HCT116 (cell line): ENCODE measurements around the gene FAM98A. TPM values are rescaled to one million over a fixed set of nuclear protein-coding genes. Genes with fewer than 3 reads are reported as not detected.

Experiments used
- ATAC-seq: fragments of 200-7000 bp; cut with Tn5 transposase; 2 replicates; pipeline ENCODE4 v1.9.1; 2020; ENCODE audit warnings: mild to moderate bottlenecking, moderate library complexity
- BruUV-seq: library from RNA; stranded (reverse); fragments of 400-500 nt; replicated peaks from 2 replicates; lab custom pipeline; 2021; lab: Mats Ljungman, UMichigan
- CTCF ChIA-PET: fragments of 300-600 bp; sonication (Branson Sonifier 250); formaldehyde crosslinking; loops from one replicate; lab custom pipeline; 2021; ENCODE audit warnings: antibody characterized with exemption; lab: Charles Lee
- POLR2A ChIA-PET: fragments of 300-600, 350-600 bp; sonication (Branson Sonifier 250); formaldehyde crosslinking; loops from one replicate; lab custom pipeline; 2021; ENCODE audit warnings: antibody characterized with exemption; lab: Charles Lee
- RAD21 ChIA-PET, 2 experiments: fragments of 300-600 bp; sonication (Branson Sonifier 250); formaldehyde crosslinking; loops; one replicate each; lab custom pipeline; 2023; ENCODE audit warnings: low total read pairs in 2 of 2; ENCODE audit not compliant: uncharacterized antibody in 2 of 2, unreplicated experiment in 2 of 2, low non-redundant PET in 1 of 2; lab: Charles Lee
- DNase-seq: peaks from one replicate; pipeline ENCODE4 v3.0.0-alpha.2; 2010; ENCODE audit warnings: low read depth, low spot score
- H2AFZ ChIP-seq: fragments of 200-600 bp; shearing (Covaris generic), sonication (generic); 2 replicates; pipeline ENCODE4 v1.6.1; 2017; ENCODE audit warnings: low read depth, mixed run types, mixed read lengths, antibody characterized with exemption, low read length; ENCODE audit not compliant: poor library complexity, severe bottlenecking
- H3K27ac ChIP-seq: 2 replicates; pipeline ENCODE4 v1.5.1; 2012; ENCODE audit warnings: low read depth, low read length
- H3K27me3 ChIP-seq: fragments of 200-600 bp; sonication (generic); 2 replicates; pipeline ENCODE4 v1.6.1; 2016; ENCODE audit warnings: mixed run types, low read length, mixed read lengths; ENCODE audit not compliant: insufficient read depth
- H3K36me3 ChIP-seq, 2 experiments: fragments of 200-500 bp in 1 of 2; fragments of 200-600 bp in 1 of 2; sonication (Bioruptor generic) in 1 of 2; sonication (generic) in 1 of 2; 2 replicates each; pipeline versions ENCODE4 v1.5.1 to v1.6.1; 2014 to 2016; ENCODE audit warnings: low read length in 2 of 2, inconsistent platforms in 1 of 2, mixed read lengths in 1 of 2, mixed run types in 1 of 2; ENCODE audit not compliant: insufficient read depth in 2 of 2, control insufficient read depth in 1 of 2
- H3K4me1 ChIP-seq, 2 experiments: fragments of 200-600 bp in 1 of 2; sonication (generic) in 1 of 2; 2 replicates each; pipeline versions ENCODE4 v1.5.1 to v1.6.1; 2012 to 2017; ENCODE audit warnings: low read length in 2 of 2, inconsistent platforms in 1 of 2, mild to moderate bottlenecking in 1 of 2, mixed read lengths in 1 of 2, mixed run types in 1 of 2, moderate library complexity in 1 of 2; ENCODE audit not compliant: insufficient read depth in 2 of 2, control insufficient read depth in 1 of 2
- H3K4me2 ChIP-seq: fragments of 200-600 bp; sonication (generic); 2 replicates; pipeline ENCODE4 v1.6.1; 2017; ENCODE audit warnings: mixed run types, low read length, mixed read lengths
- H3K4me3 ChIP-seq, 2 experiments: fragments of 200-600 bp in 1 of 2; sonication (generic) in 1 of 2; replicated peaks in 1 of 2; 2 replicates each; pipeline ENCODE4 v1.5.1; 2011 to 2016; ENCODE audit warnings: low read length in 2 of 2, control low read depth in 1 of 2, low read depth in 1 of 2, mild to moderate bottlenecking in 1 of 2, mixed read lengths in 1 of 2, mixed run types in 1 of 2
- H3K79me2 ChIP-seq: fragments of 200-600 bp; sonication (generic); 2 replicates; pipeline ENCODE4 v1.6.1; 2017; ENCODE audit warnings: mild to moderate bottlenecking, mixed run types, low read length, moderate library complexity, mixed read lengths; ENCODE audit not compliant: insufficient read depth
- H3K9ac ChIP-seq: fragments of 200-600 bp; sonication (generic); 2 replicates; pipeline ENCODE4 v1.6.1; 2016; ENCODE audit warnings: low read length, mixed read lengths
- H3K9me2 ChIP-seq: fragments of 200-600 bp; sonication (generic), shearing (Covaris generic); 2 replicates; pipeline ENCODE4 v1.6.1; 2017; ENCODE audit warnings: mixed run types, mild to moderate bottlenecking, moderate library complexity; ENCODE audit not compliant: insufficient read depth
- H3K9me3 ChIP-seq, 2 experiments: fragments of 200-500 bp in 1 of 2; fragments of 200-600 bp in 1 of 2; sonication (Bioruptor generic) in 1 of 2; sonication (generic) in 1 of 2; 2 replicates each; pipeline ENCODE4 v1.6.1; 2014 to 2017; ENCODE audit warnings: low read length in 2 of 2, mixed read lengths in 2 of 2, inconsistent platforms in 1 of 2, low read depth in 1 of 2, mild to moderate bottlenecking in 1 of 2, mixed run types in 1 of 2, moderate library complexity in 1 of 2; ENCODE audit not compliant: control insufficient read depth in 1 of 2, insufficient read depth in 1 of 2
- H4K20me1 ChIP-seq: fragments of 200-600 bp; sonication (generic), shearing (Covaris generic); 2 replicates; pipeline ENCODE4 v1.6.1; 2017; ENCODE audit warnings: mixed run types, mild to moderate bottlenecking, moderate library complexity; ENCODE audit not compliant: insufficient read depth
- CBX3 ChIP-seq: IDR thresholded peaks from 2 replicates; pipeline ENCODE4 v1.6.1; 2012; ENCODE audit warnings: low read depth
- EGR1 ChIP-seq: IDR thresholded peaks from 2 replicates; pipeline ENCODE4 v1.6.1; 2012; ENCODE audit warnings: low read depth
- ELF1 ChIP-seq: IDR thresholded peaks from 2 replicates; pipeline ENCODE4 v1.6.1; 2012; ENCODE audit warnings: low read depth, borderline replicate concordance
- EZH2 ChIP-seq: fragments of 200-600 bp; sonication (generic); IDR thresholded peaks from 2 replicates; pipeline ENCODE4 v1.6.1; 2017; ENCODE audit warnings: antibody characterized with exemption, mixed run types
- EZH2phosphoT487 ChIP-seq: fragments of 200-600 bp; IDR thresholded peaks from 2 replicates; pipeline ENCODE4 v1.6.1; 2018; ENCODE audit warnings: antibody characterized with exemption, borderline replicate concordance
- FOSL1 ChIP-seq: IDR thresholded peaks from 2 replicates; pipeline ENCODE4 v1.6.1; 2012; ENCODE audit warnings: low read depth
- JUND ChIP-seq: IDR thresholded peaks from 2 replicates; pipeline ENCODE4 v1.6.1; 2012
- POLR2A ChIP-seq: IDR thresholded peaks from 2 replicates; pipeline ENCODE4 v1.7.0; 2011; ENCODE audit warnings: borderline replicate concordance; ENCODE audit not compliant: insufficient read depth, insufficient read length; ENCODE audit errors: extremely low read depth
- RAD21 ChIP-seq: IDR thresholded peaks from 2 replicates; pipeline ENCODE4 v1.6.1; 2012; ENCODE audit warnings: low read depth, mild to moderate bottlenecking
- SIN3A ChIP-seq: IDR thresholded peaks from 2 replicates; pipeline ENCODE4 v1.6.1; 2012; ENCODE audit warnings: low read depth
- SP1 ChIP-seq: IDR thresholded peaks from 2 replicates; pipeline ENCODE4 v1.6.1; 2012; ENCODE audit warnings: low read depth
- SRF ChIP-seq: IDR thresholded peaks from 2 replicates; pipeline ENCODE4 v1.6.1; 2012; ENCODE audit warnings: low read depth
- TCF7L2 ChIP-seq: IDR thresholded peaks from 2 replicates; pipeline ENCODE4 v1.7.0; 2011; ENCODE audit warnings: borderline replicate concordance, inconsistent platforms; ENCODE audit not compliant: insufficient read depth, insufficient read length; ENCODE audit errors: extremely low read depth
- ZFX ChIP-seq: fragments of 450-650 bp; IDR thresholded peaks from 2 replicates; pipeline ENCODE4 v1.6.1; 2017
- ZNF274 ChIP-seq: fragments of 200-500 bp; sonication (Bioruptor generic); IDR thresholded peaks from 2 replicates; pipeline ENCODE4 v1.6.1; 2014; ENCODE audit warnings: mild to moderate bottlenecking, low read depth, low read length, inconsistent platforms
- intact Hi-C: fragments of 100-400 bp; cut with micrococcal nuclease; formaldehyde crosslinking; loops from 2 replicates; pipeline ENCODE4 v1.10.0; 2022
- total RNA-seq: library from RNA; stranded (reverse); gene quantifications from one replicate; pipeline ENCODE4 v1.2.1, GENCODE V29; 2021; ENCODE audit not compliant: unreplicated experiment
- TF ChIP-seq, protein P1 (sequence below): IDR thresholded peaks from 2 replicates; pipeline ENCODE4 v1.6.1; 2012
- TF ChIP-seq, protein P2 (sequence below), 3 experiments: fragments of 200-600 bp in 1 of 3; sonication (generic) in 1 of 3; IDR thresholded peaks in 2 of 3; conservative IDR thresholded peaks in 1 of 3; 2 replicates each; pipeline ENCODE4 v1.5.1; 2012 to 2017; ENCODE audit warnings: low read depth in 2 of 3, low read length in 2 of 3, antibody characterized with exemption in 1 of 3, borderline replicate concordance in 1 of 3, control low read depth in 1 of 3, mild to moderate bottlenecking in 1 of 3, mixed read lengths in 1 of 3, mixed run types in 1 of 3, moderate library complexity in 1 of 3; ENCODE audit not compliant: insufficient read depth in 1 of 3
- TF ChIP-seq, protein P3 (sequence below): IDR thresholded peaks from 2 replicates; pipeline ENCODE4 v1.6.1; 2011; ENCODE audit warnings: mild to moderate bottlenecking, low read length, moderate library complexity; ENCODE audit not compliant: insufficient replicate concordance; ENCODE audit errors: extremely low read depth
- TF ChIP-seq, protein P4 (sequence below): IDR thresholded peaks from 2 replicates; pipeline ENCODE4 v1.6.1; 2012

Gene FAM98A
- total RNA-seq, 1 experiment from 2014 or later: 42.9 TPM

DNA sequence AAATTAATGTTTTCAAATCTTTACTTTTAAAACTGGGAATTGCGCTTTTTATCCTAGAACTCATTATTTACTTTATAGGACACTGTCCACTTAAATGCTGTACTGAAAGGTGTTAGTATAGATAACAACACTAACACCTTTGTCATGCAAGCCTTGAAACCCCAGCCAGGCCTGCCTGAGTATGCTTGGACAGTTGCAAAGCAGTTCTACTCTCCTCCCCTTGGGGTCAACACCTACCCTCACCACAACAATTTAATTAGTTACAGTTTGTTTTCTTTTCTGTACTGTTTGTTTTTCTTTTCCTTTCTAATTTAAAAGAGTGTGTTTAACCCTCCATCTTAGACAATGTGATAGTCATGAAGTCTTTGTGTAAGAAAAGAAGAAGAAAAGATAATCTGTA lies 18.9 kb upstream of the FAM98A start:
- CTCF ChIA-PET: no interaction called here
- intact Hi-C loops: no loop called here
- DNase-seq: no peak

DNA sequence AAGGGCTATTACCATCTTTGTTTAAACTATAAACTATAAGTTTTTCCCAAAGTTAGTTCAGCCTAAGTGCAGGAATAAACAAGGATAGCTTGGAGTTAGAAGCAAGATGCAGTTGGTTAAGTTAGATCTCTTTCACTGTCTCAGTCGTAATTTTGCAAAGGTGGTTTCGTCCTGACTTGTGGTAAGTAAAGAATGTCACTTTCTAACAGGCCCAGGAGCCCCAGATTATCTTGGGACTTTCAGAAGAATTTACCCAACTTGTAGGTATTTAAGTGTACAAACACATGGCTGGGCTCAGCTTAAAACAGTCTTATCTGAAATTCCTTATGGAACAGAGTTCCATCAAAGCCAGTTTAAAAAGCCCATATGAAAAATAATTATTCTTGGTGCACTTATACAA lies 18.3 kb upstream of the FAM98A start:
- no TSS peak for BruUV-seq
- DNase-seq (no peak), ATAC-seq (no peak)
- Histone ChIP-seq H3K9ac (no peak overlapping the region), H3K27ac (no peak overlapping the region), H3K27me3 (no peaks in the 10 kb centered on the region), H3K9me2 (no peaks in the 10 kb centered on the region), H3K36me3 (no peaks in the 10 kb centered on the region), H2AFZ (no peak overlapping the region), H4K20me1 (no peaks in the 10 kb centered on the region), H3K79me2 (no peaks in the 10 kb centered on the region), H3K4me3 (no peak overlapping the region), H3K4me2 (no peak overlapping the region), H3K9me3 (no peaks in the 10 kb centered on the region), H3K4me1 (no peaks in the 10 kb centered on the region)
- ChIA-PET POLR2A (no interaction called here), RAD21 (no interaction called here), CTCF (no interaction called here)
- intact Hi-C loops: no loop called here
- TF ChIP-seq, protein P1, sequence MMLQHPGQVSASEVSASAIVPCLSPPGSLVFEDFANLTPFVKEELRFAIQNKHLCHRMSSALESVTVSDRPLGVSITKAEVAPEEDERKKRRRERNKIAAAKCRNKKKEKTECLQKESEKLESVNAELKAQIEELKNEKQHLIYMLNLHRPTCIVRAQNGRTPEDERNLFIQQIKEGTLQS: no peak
- TF ChIP-seq, protein P2, sequence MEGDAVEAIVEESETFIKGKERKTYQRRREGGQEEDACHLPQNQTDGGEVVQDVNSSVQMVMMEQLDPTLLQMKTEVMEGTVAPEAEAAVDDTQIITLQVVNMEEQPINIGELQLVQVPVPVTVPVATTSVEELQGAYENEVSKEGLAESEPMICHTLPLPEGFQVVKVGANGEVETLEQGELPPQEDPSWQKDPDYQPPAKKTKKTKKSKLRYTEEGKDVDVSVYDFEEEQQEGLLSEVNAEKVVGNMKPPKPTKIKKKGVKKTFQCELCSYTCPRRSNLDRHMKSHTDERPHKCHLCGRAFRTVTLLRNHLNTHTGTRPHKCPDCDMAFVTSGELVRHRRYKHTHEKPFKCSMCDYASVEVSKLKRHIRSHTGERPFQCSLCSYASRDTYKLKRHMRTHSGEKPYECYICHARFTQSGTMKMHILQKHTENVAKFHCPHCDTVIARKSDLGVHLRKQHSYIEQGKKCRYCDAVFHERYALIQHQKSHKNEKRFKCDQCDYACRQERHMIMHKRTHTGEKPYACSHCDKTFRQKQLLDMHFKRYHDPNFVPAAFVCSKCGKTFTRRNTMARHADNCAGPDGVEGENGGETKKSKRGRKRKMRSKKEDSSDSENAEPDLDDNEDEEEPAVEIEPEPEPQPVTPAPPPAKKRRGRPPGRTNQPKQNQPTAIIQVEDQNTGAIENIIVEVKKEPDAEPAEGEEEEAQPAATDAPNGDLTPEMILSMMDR (IDR thresholded peaks at IDR 0.05 in 2 of 3, conservative IDR thresholded peaks at IDR 0.05 in 1 of 3; ENCODE audit: borderline replicate concordance in 1 of 3, insufficient read depth in 1 of 3, low read depth in 2 of 3, low read length in 2 of 3): no peak
- TF ChIP-seq, protein P3, sequence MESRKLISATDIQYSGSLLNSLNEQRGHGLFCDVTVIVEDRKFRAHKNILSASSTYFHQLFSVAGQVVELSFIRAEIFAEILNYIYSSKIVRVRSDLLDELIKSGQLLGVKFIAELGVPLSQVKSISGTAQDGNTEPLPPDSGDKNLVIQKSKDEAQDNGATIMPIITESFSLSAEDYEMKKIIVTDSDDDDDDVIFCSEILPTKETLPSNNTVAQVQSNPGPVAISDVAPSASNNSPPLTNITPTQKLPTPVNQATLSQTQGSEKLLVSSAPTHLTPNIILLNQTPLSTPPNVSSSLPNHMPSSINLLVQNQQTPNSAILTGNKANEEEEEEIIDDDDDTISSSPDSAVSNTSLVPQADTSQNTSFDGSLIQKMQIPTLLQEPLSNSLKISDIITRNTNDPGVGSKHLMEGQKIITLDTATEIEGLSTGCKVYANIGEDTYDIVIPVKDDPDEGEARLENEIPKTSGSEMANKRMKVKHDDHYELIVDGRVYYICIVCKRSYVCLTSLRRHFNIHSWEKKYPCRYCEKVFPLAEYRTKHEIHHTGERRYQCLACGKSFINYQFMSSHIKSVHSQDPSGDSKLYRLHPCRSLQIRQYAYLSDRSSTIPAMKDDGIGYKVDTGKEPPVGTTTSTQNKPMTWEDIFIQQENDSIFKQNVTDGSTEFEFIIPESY: no peak
- TF ChIP-seq EGR1 (no peak), JUND (no peak), ZFX (no peak), CBX3 (no peak), SP1 (no peak), ELF1 (no peak), EZH2 (no peak), RAD21 (no peak), EZH2phosphoT487 (no peak), POLR2A (no peak), SRF (no peak), SIN3A (no peak), ZNF274 (no peak), TCF7L2 (no peak), FOSL1 (no peak)
- TF ChIP-seq, protein P4, sequence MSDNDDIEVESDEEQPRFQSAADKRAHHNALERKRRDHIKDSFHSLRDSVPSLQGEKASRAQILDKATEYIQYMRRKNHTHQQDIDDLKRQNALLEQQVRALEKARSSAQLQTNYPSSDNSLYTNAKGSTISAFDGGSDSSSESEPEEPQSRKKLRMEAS: no peak

More for the DNA sequence above, 18.9 kb upstream of the FAM98A start:
- H4K20me1 ChIP-seq: no peaks in the 10 kb centered on the region
- H3K9me3 ChIP-seq: no peaks in the 10 kb centered on the region
- RAD21 ChIA-PET: no interaction called here
- no peak for ATAC-seq
- TF ChIP-seq EZH2phosphoT487 (no peak), EZH2 (no peak), RAD21 (no peak), ZFX (no peak)
- TF ChIP-seq, all 23 proteins: peak for 0
- Histone ChIP-seq H3K27me3 (no peaks in the 10 kb centered on the region), H3K27ac (no peak overlapping the region), H3K36me3 (no peaks in the 10 kb centered on the region), H2AFZ (no peak overlapping the region), H3K4me2 (no peak overlapping the region), H3K9ac (no peak overlapping the region), H3K79me2 (no peaks in the 10 kb centered on the region), H3K4me1 (no peaks in the 10 kb centered on the region), H3K9me2 (no peaks in the 10 kb centered on the region), H3K4me3 (no peak overlapping the region)
- BruUV-seq: no TSS peak
- POLR2A ChIA-PET: no interaction called here
